Activated CD8-positive, alpha-beta memory T cell treated with anti-CD3 and anti-CD28 coated beads for 1 hour (primary cell): Measurements from ENCODE around the gene KL.

ENCODE experiments used
- DNase-seq, 2 donors: peaks; one replicate each; pipeline ENCODE4 v3.0.0-alpha.2; 2020; ENCODE audit warnings: low read depth in 1 of 2; ENCODE audit errors: extremely low read depth in 1 of 2

The KL gene

DNA sequence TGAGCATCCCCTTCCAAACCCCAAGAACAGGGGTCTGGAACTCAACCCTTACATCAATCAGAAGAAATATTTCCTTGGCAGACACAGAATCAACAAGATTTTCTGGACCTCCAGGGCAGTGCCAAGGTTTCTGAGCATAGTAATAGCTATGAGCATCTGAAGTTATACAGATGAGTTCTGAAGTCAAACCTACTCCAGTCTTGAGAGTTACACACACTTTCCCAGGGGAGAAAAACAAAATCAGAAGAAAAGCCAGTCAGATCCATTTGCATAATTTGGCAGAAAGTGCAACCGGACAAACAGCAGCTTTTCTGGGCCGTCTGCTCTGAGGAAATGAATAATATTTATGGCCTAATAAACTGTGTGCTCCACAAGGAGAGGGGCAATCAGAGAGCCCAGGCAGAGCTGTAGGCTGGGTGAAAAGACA, 93.1 kb downstream of the KL start:
- DNase-seq = no peak

GRCh38 chr13:33109801-33110200, 93.6 kb downstream of the KL start:
- DNase-seq = no peak

GRCh38 chr13:33110386-33110712, 94.1 kb downstream of the KL start:
- DNase-seq = no peak

DNA sequence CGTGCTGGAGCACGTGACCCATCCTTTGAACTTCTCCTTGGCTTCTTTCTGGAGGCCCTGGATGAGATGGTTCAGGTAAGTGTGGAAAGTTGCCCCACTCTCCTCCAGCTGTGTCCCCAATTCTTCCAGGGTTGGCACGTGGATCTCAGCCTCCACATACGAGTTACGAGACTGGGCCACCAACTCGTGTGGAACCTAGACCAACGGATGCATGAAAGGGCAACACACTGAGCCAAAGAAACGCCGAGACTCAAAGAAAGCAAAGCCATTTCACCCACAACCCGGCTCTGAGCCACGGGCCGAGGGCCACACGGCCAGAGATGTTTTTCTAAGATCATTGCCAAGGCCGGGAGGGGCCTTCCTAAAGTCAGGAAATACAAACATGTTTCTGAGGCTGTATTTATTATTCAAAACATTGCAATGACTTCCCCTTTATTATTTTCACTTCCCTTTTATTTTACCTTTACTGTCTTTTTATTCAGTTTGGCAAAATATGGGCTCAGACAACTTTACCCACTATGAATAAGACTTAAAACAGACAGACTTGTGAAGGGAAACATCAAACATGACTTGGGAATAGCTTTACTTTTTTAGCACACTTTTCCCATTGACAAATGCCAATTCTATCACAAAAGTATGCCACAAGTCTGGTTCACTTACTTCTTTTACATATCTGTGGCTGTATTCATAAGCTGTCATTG, 94.6 kb downstream of the KL start:
- no peak for DNase-seq

DNA sequence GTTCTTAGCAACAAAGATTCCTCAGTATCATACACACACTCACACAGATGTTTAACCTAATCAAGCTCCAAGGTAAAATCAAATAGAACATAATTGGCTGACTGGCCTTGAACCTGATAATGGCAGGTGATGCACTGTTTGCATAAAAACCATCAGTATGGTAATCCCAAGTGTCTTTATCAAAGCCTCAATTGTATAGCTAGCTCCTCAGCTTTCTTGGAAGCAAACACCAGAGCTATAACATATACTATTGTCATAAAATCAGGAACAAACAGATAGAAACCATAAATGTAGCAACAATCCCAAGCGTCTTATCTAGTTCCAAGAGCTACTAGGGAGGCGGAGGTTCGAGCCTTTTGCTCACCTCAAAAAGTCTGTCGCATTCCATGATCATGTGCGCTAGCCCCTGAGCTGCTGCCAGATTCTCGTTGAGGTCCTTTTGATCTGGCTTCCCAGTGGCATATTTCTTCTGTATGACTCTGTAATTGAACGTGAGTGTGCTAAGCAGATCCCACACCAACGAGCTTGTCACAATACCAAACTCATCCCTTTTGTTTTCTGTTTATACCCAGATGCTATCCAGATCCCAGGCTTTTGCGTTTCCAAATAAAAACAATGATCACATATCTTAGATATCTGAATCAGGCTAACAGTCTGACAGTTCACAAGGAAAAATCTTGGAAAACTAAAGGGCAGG, 95.3 kb downstream of the KL start:
- DNase-seq = no peak

GRCh38 chr13:33112766-33113165, 96.5 kb downstream of the KL start:
- no peak for DNase-seq

- DNase-seq = no peak
Observed at GRCh38 chr13:33114146-33114545, 97.9 kb downstream of the KL start.

DNA sequence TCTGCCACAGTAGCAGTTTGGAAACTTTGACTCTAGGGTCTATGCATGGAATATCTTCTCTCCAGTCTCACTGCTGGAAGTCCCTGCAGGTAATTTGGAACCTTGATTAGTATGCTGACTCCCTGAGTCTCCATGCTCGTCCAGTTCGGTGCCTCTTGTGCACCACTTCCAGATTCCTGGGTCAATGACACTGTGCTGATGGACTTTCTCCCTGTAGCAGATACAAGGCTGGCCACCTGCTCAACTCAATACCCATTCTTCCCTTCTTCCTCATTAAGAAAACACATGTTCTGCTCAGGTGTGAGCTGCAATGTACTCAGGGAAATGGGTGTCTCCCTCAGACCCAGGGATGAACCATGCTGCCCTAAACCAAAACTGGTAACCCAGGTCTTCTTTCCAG, 99.1 kb downstream of the KL start:
- DNase-seq = no peak
